Measurements from ENCODE around the gene TSSC4. TPM values are rescaled to one million over a fixed set of nuclear protein-coding genes. Genes with fewer than 3 reads are reported as not detected.

TSSC4 gene
- total RNA-seq, 1 donor, result 54.8 TPM

GRCh38 chr11:2440646-2441045, 40.1 kb downstream of the TSSC4 start:
- H3K4me3 ChIP-seq (ENCODE audit: low read depth, low read length), result no peak overlapping the region
- TF ChIP-seq CTCF (IDR thresholded peaks at IDR 0.05; ENCODE audit: insufficient read depth, low read depth, low read length), result no peak
- DNase-seq (ENCODE audit: low read depth), result no peak

GRCh38 chr11:2441171-2441570, 40.6 kb downstream of the TSSC4 start:
- DNase-seq (ENCODE audit: low read depth), result no peak
- no peak for TF ChIP-seq CTCF (IDR thresholded peaks at IDR 0.05; ENCODE audit: insufficient read depth, low read depth, low read length)

DNA sequence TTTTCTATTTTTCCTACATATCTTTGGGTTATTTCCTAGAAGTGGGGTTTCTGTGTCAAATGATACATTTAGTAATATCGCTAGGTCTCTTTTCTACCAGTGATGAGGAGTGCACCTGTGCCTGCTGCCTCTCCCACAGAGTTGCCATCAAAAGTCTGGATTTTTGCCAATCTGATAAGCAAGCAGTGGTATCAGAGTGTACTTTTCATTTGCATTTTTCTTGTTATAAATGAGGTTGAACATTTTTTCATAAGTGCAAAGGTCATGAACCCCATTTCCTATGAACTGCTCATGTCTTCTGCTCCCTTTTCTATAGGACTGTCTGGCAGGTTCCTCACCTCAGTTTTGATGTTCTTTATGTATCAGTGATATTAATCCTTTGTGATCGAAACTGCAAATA, 42.0 kb downstream of the TSSC4 start:
- DNase-seq (ENCODE audit: low read depth), result no peak
- no peak for TF ChIP-seq CTCF (IDR thresholded peaks at IDR 0.05; ENCODE audit: insufficient read depth, low read depth, low read length)
- H3K4me3 ChIP-seq (ENCODE audit: low read depth, low read length), result no peak overlapping the region

More at GRCh38 chr11:2441171-2441570, 40.6 kb downstream of the TSSC4 start:
- no peak overlapping the region for H3K4me3 ChIP-seq (ENCODE audit: low read depth, low read length)

DNA sequence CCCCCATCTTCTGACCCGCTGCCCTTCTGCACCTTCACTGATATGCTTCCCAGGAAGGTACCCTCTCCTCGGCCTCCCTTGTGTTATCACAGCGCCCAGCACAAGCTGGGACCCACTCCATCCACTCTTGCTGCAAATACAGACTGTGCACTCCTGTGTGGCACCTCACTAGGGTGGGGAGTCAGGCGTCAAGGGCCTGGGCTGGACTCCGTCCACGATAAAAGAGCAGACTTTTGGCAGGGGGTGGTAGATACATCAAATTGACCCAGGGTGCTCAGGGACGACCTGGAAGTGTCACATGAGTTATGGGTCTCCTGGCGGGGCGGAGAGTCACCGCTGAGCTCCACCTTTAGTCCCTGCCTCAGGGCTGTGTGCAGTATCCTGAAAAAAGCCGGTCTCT, 42.9 kb downstream of the TSSC4 start:
- H3K4me3 ChIP-seq (ENCODE audit: low read depth, low read length), result no peak overlapping the region
- no peak for TF ChIP-seq CTCF (IDR thresholded peaks at IDR 0.05; ENCODE audit: insufficient read depth, low read depth, low read length)
- no peak for DNase-seq (ENCODE audit: low read depth)

DNA sequence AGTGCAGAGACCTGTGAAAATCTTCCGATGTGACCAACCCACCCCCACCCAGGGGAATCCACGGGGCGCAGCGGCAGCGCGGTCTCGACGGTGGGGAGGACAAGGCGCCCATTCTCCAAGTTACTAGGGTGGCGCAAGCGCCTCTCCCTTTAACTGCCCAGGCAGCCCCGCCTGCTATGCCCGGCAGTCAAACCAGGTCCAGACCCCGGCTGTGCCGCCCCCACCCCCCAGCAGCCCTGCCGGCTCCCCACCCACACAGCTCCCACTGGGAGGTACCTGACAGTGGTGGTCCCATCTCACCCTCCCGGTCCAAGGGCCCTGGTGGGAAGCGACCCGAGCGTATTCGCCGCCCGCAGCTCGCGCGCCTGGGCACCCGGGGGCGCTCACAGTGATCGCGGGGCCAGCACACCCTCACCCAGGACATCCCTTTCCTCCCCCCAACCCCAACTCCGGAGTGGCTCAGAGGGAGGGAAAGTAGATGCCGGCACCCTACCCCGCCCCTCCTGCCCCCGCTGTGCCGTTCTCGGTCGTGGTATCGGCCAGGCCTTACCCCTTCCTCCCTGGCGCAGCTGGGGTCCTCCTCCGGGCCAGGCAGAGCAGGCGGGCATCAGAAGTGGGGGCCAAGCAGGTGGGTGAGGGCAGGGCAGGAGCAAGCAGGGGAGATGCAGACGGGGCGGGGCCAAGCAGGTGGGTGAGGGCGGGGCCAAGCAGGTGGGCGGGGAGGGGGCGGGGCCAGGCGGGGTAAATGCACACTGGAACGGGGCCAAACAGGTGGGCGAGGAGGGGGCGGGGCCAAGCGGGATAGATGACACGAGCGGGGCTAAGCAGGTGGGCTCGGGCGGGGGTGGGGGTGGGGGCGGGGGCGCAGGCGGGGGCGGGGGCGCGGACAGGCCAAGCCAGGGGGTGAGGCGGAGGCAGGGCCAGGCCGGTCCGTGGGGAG, 43.6 kb downstream of the TSSC4 start, which contains the start of gene TRPM5:
Gene TRPM5 (minus strand): TSS at position 634 of the 940 bp plus-strand sequence. CDS start 21,478 bp downstream, outside the sequence.
- no peak for TF ChIP-seq CTCF (IDR thresholded peaks at IDR 0.05; ENCODE audit: insufficient read depth, low read depth, low read length)
- no peak for DNase-seq (ENCODE audit: low read depth)
- H3K4me3 ChIP-seq (ENCODE audit: low read depth, low read length), result no peak within 1 kb of the TSS

DNA sequence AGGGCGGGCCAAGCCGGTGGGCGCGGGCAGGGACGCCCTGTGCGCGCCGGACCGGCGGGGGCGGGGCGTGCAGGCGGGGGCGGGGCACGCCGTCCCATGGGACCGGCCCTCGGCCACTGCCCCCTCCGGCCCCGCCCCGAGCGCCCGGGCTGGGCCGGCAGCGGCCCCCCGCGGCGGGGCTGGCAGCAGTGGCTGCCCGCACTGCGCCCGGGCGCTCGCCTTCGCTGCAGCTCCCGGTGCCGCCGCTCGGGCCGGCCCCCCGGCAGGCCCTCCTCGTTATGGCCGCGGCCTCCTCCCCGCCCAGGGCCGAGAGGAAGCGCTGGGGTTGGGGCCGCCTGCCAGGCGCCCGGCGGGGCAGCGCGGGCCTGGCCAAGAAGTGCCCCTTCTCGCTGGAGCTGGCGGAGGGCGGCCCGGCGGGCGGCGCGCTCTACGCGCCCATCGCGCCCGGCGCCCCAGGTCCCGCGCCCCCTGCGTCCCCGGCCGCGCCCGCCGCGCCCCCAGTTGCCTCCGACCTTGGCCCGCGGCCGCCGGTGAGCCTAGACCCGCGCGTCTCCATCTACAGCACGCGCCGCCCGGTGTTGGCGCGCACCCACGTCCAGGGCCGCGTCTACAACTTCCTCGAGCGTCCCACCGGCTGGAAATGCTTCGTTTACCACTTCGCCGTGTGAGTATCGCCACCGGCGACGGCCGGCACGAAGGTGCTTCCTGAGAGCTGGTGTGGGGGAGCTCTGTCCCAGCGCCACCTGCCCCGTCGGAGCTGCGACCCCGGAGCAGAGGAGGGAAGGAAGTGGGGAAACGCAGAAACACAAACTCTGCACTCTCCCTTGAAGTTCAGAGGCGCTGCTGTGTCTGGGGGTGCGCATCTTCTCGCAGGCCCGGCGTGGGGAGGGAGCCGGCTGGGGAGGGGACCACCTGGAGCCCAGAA, 44.5 kb downstream of the TSSC4 start, which contains the start of gene KCNQ1:
Gene KCNQ1 (plus strand): TSS at position 188 of the 925 bp plus-strand sequence. CDS start 91 bp downstream, at position 279.
- no peak for TF ChIP-seq CTCF (IDR thresholded peaks at IDR 0.05; ENCODE audit: insufficient read depth, low read depth, low read length)
- DNase-seq (ENCODE audit: low read depth), result no peak

More for the DNA sequence above, 44.5 kb downstream of the TSSC4 start, which contains the start of gene KCNQ1:
- no peak within 1 kb of the TSS for H3K4me3 ChIP-seq (ENCODE audit: low read depth, low read length)

All from fibroblast of villous mesenchyme (primary cell).